K562 (cell line): ENCODE data around the gene XRCC5. TPM values are rescaled to one million over a fixed set of nuclear protein-coding genes. Genes with fewer than 3 reads are reported as not detected.

Source experiments
- ATAC-seq: fragments of 200-7000 bp; cut with Tn5 transposase; 3 replicates; pipeline ENCODE4 v1.9.1; 2020; ENCODE audit warnings: moderate library complexity
- BruUV-seq: library from RNA; stranded (reverse); fragments of 400-500 nt; replicated peaks from 2 replicates; lab custom pipeline; 2021; lab: Mats Ljungman, UMichigan
- CTCF ChIA-PET: fragments of 300-600 bp; formaldehyde crosslinking; extraction: SDS; loops from one replicate; lab custom pipeline; 2021; ENCODE audit warnings: low intra/inter-chr PET ratio; lab: Yijun Ruan, JAX
- POLR2A ChIA-PET: fragments of 300-600, 350-650 bp; sonication (Branson Sonifier 250); formaldehyde crosslinking; extraction: SDS; loops from one replicate; lab custom pipeline; 2021; ENCODE audit warnings: antibody characterized with exemption, inconsistent platforms; lab: Yijun Ruan, JAX
- DNase-seq, 4 experiments: peaks; one replicate each; pipeline versions ENCODE4 v3.0.0 to v3.0.0-alpha.2; 2011 to 2018; ENCODE audit warnings: low spot score in 3 of 4, mixed read lengths in 3 of 4; ENCODE audit errors: extremely low read depth in 1 of 4
- FAIRE-seq: peaks from 2 replicates; lab custom pipeline; 2011; peaks lifted over from hg19 to GRCh38; lab: Jason Lieb, UNC
- H2AFZ ChIP-seq: 2 replicates; pipeline ENCODE4 v1.6.0; 2011; ENCODE audit warnings: low read depth, low read length, control low read depth, inconsistent platforms
- H3K27ac ChIP-seq: fragments of 200-600 bp; 3 replicates; pipeline ENCODE4 v1.8.0; 2011; ENCODE audit warnings: low read depth, mild to moderate bottlenecking, control low read depth, inconsistent platforms, low read length, moderate library complexity, mixed read lengths; ENCODE audit errors: extremely low read depth
- H3K27me3 ChIP-seq, 2 experiments: fragments of 300-600 bp in 1 of 2; 2 replicates in 1 of 2; 3 replicates in 1 of 2; pipeline versions ENCODE4 v1.6.0 to v1.8.0; 2011; ENCODE audit warnings: inconsistent platforms in 2 of 2, low read length in 2 of 2, mild to moderate bottlenecking in 1 of 2, mixed read lengths in 1 of 2, moderate library complexity in 1 of 2; ENCODE audit not compliant: control insufficient read depth in 2 of 2, insufficient read depth in 2 of 2
- H3K36me3 ChIP-seq: fragments of 300-600 bp; 3 replicates; pipeline ENCODE4 v1.8.0; 2011; ENCODE audit warnings: mild to moderate bottlenecking, low read length, inconsistent platforms; ENCODE audit not compliant: control insufficient read depth, insufficient read depth
- H3K4me1 ChIP-seq, 2 experiments: fragments of 200-600 bp in 1 of 2; replicated peaks in 1 of 2; 2 replicates in 1 of 2; 3 replicates in 1 of 2; pipeline versions ENCODE4 v1.5.1 to v1.8.0; 2011; ENCODE audit warnings: inconsistent platforms in 2 of 2, low read length in 2 of 2, mild to moderate bottlenecking in 1 of 2, mixed read lengths in 1 of 2, moderate library complexity in 1 of 2; ENCODE audit not compliant: control insufficient read depth in 2 of 2, insufficient read depth in 2 of 2
- H3K4me2 ChIP-seq: 2 replicates; pipeline ENCODE4 v1.6.1; 2011; ENCODE audit warnings: low read length, control low read depth, inconsistent platforms, mixed read lengths; ENCODE audit not compliant: insufficient read depth
- H3K4me3 ChIP-seq: fragments of 200-600 bp; sonication (generic), shearing (Covaris generic); 2 replicates; pipeline ENCODE4 v1.5.1; 2016; ENCODE audit warnings: control low read depth, inconsistent platforms
- H3K79me2 ChIP-seq: fragments of 200-600 bp; 3 replicates; pipeline ENCODE4 v1.8.0; 2011; ENCODE audit warnings: low read length, inconsistent platforms; ENCODE audit not compliant: control insufficient read depth, insufficient read depth
- H3K9ac ChIP-seq, 2 experiments: 2 replicates each; pipeline versions ENCODE4 v1.6.0 to v1.6.1; 2011; ENCODE audit warnings: low read depth in 2 of 2, low read length in 2 of 2, control low read depth in 1 of 2, inconsistent platforms in 1 of 2, mild to moderate bottlenecking in 1 of 2, mixed read lengths in 1 of 2; ENCODE audit not compliant: insufficient read depth in 1 of 2
- H3K9me1 ChIP-seq: one replicate; pipeline ENCODE4 v1.6.0; 2011; ENCODE audit warnings: inconsistent platforms, mild to moderate bottlenecking, low read length, moderate library complexity; ENCODE audit not compliant: control insufficient read depth, insufficient read depth
- H3K9me3 ChIP-seq: replicated peaks from 2 replicates; pipeline ENCODE4 v1.5.1; 2011; ENCODE audit warnings: low read depth, low read length, inconsistent platforms; ENCODE audit not compliant: control insufficient read depth, insufficient read depth
- H4K20me1 ChIP-seq: replicated peaks from 2 replicates; pipeline ENCODE4 v1.6.1; 2011; ENCODE audit warnings: low read length, inconsistent platforms, mixed read lengths; ENCODE audit not compliant: control insufficient read depth, insufficient read depth
- NFATC3 ChIP-seq: fragments of 450-650 bp; IDR thresholded peaks from 2 replicates; pipeline ENCODE4 v1.6.1; 2017; ENCODE audit warnings: mild to moderate bottlenecking
- PRPF4 ChIP-seq: fragments of 200-400 bp; formaldehyde crosslinking; IDR thresholded peaks from one replicate; pipeline ENCODE4 v1.6.1; 2017; ENCODE audit warnings: low read length, low read depth, mild to moderate bottlenecking; ENCODE audit not compliant: insufficient read depth, poor library complexity, severe bottlenecking
- TFAP4 ChIP-seq: sonication (generic); formaldehyde crosslinking; IDR thresholded peaks from 2 replicates; pipeline ENCODE4 v1.8.0; 2022; ENCODE audit warnings: missing genetic modification reagents, mild to moderate bottlenecking, moderate library complexity, borderline replicate concordance
- ZNF57 ChIP-seq: fragments of 450-650 bp; formaldehyde crosslinking; IDR thresholded peaks from 2 replicates; pipeline ENCODE4 v1.4.0; 2020; ENCODE audit warnings: mild to moderate bottlenecking, moderate library complexity
- WGBS: fragments of 100-300 bp; shearing (Covaris generic); methylation state at CpG from one replicate; pipeline ENCODE4 v1.1.6; 2016; ENCODE audit warnings: low coverage, mixed read lengths; ENCODE audit not compliant: insufficient coverage; ENCODE audit errors: missing lambda C conversion rate; 5-methylcytosine and 5-hydroxymethylcytosine counted together
- in situ Hi-C: fragments of 300-500 bp; cut with MboI; formaldehyde crosslinking; loops from 4 replicates; pipeline ENCODE4 v1.15.0; 2018; ENCODE audit warnings: inconsistent platforms, mixed read lengths
- intact Hi-C: fragments of 100-400 bp; cut with micrococcal nuclease; formaldehyde crosslinking; loops from 2 replicates; pipeline ENCODE4 v1.14.2; 2022
- polyA plus RNA-seq, 8 experiments: library from polyadenylated mRNA; depleted of rRNA in 4 of 8; stranded (reverse) in 5 of 8; unstranded in 3 of 8; fragments of >200 nt; fragmentation: Nextera tagmentation in 2 of 8; fragmentation: Illumina TruSeq in 1 of 8; extraction: Ambion mirVana in 2 of 8; extraction: Trizol in 1 of 8; gene quantifications; 2 replicates each; pipeline versions ENCODE4 v1.2.1 to v1.2.3, GENCODE V29; 2011 to 2014; ENCODE audit warnings: inconsistent platforms in 1 of 8, missing spikeins in 1 of 8
- total RNA-seq, 7 experiments: library from RNA; depleted of rRNA in 6 of 7; stranded (reverse); fragments of >200 nt in 6 of 7; fragmentation: Illumina TruSeq in 2 of 7; extraction: Trizol in 2 of 7; gene quantifications; 2 replicates each; pipeline versions ENCODE4 v1.2.1 to v1.2.3, GENCODE V29; 2011 to 2021; ENCODE audit warnings: low replicate concordance in 1 of 7
- TF ChIP-seq, protein P1 (sequence below): fragments of 250-450 bp; sonication (Bioruptor Pico); IDR thresholded peaks from 2 replicates; pipeline ENCODE4 v1.4.0; 2020; ENCODE audit warnings: mild to moderate bottlenecking, moderate library complexity, borderline replicate concordance

The XRCC5 gene
- total and polyA plus RNA-seq, 9 of the 15 experiments (the other 6 are each of a cell fraction or from before 2014, with no cell fraction given) = 168 to 551 (median 297) TPM

GRCh38 chr2:216236486-216236885 lies 127.3 kb downstream of the XRCC5 start:
- H2AFZ ChIP-seq = no peak overlapping the region
- H4K20me1 ChIP-seq = no peaks in the 10 kb centered on the region
- H3K4me2 ChIP-seq = no peak overlapping the region
- no peaks in the 10 kb centered on the region for H3K9me1 ChIP-seq
- no peak overlapping the region for H3K4me3 ChIP-seq
- ChIA-PET CTCF (no interaction called here), POLR2A (no interaction called here)
- BruUV-seq = no TSS peak
- H3K9me3 ChIP-seq = no peaks in the 10 kb centered on the region; the same call in 1 of the 2 replicates
- H3K36me3 ChIP-seq = no peaks in the 10 kb centered on the region
- FAIRE-seq (no peak), DNase-seq (no peak), ATAC-seq (no peak)
- 0% methylated on average over 1 of the region's 1 CpG for WGBS
- no peak overlapping the region for H3K9ac ChIP-seq
- in situ Hi-C loops (no loop called here), intact Hi-C loops (no loop called here)
- no peaks in the 10 kb centered on the region for H3K27me3 ChIP-seq
- TF ChIP-seq, protein P1, sequence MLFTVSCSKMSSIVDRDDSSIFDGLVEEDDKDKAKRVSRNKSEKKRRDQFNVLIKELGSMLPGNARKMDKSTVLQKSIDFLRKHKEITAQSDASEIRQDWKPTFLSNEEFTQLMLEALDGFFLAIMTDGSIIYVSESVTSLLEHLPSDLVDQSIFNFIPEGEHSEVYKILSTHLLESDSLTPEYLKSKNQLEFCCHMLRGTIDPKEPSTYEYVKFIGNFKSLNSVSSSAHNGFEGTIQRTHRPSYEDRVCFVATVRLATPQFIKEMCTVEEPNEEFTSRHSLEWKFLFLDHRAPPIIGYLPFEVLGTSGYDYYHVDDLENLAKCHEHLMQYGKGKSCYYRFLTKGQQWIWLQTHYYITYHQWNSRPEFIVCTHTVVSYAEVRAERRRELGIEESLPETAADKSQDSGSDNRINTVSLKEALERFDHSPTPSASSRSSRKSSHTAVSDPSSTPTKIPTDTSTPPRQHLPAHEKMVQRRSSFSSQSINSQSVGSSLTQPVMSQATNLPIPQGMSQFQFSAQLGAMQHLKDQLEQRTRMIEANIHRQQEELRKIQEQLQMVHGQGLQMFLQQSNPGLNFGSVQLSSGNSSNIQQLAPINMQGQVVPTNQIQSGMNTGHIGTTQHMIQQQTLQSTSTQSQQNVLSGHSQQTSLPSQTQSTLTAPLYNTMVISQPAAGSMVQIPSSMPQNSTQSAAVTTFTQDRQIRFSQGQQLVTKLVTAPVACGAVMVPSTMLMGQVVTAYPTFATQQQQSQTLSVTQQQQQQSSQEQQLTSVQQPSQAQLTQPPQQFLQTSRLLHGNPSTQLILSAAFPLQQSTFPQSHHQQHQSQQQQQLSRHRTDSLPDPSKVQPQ (CRISPR knock-in tag) = no peak
- TF ChIP-seq ZNF57 (CRISPR knock-in tag) = no peak
- no peak for TF ChIP-seq TFAP4 (CRISPR knock-in tag)
- no peak for TF ChIP-seq PRPF4
- no peak for TF ChIP-seq NFATC3
- H3K27ac ChIP-seq = no peak overlapping the region
- no peaks in the 10 kb centered on the region for H3K79me2 ChIP-seq
- no peaks in the 10 kb centered on the region for H3K4me1 ChIP-seq
